ENCODE measurements around the gene PPP4R4. TPM values are rescaled to one million over a fixed set of nuclear protein-coding genes. Genes with fewer than 3 reads are reported as not detected.

Gene PPP4R4
- total RNA-seq, 1 donor: under 0.01 TPM

DNA sequence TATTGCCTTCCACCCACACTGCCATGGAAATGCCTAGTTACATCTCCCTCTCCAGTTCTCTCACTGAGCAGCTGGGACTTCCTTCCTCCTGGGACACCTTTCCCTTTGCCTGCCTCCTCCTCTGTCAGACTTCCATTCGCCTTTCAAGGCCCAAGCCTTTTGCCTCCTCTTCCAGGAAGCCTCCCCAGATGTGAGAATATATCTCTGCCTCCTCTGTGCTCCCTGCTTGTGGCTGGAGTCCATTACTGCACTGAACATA, 47.8 kb upstream of the PPP4R4 start:
- Histone ChIP-seq H3K4me2 (ENCODE audit: insufficient read depth, low read length) (no peak overlapping the region), H3K27ac (ENCODE audit: low read depth, low read length) (no peak overlapping the region), H3K79me2 (ENCODE audit: insufficient read depth, low read length) (peaks cover 8% of the 10 kb centered on the region), H2AFZ (ENCODE audit: low read length) (no peak overlapping the region), H3K9me3 (ENCODE audit: low read depth, low read length) (no peaks in the 10 kb centered on the region), H3K4me1 (ENCODE audit: insufficient read depth, low read length) (peaks cover 26% of the 10 kb centered on the region), H3K4me3 (ENCODE audit: insufficient read depth, low read length) (no peak overlapping the region), H3K27me3 (ENCODE audit: insufficient read depth, low read length) (no peaks in the 10 kb centered on the region), H4K20me1 (ENCODE audit: insufficient read depth, low read length) (no peaks in the 10 kb centered on the region), H3K36me3 (ENCODE audit: insufficient read depth, low read length) (peaks cover 5% of the 10 kb centered on the region)
- DNase-seq (ENCODE audit: insufficient read length, low spot score, missing footprints): no peak
- TF ChIP-seq, protein P1, sequence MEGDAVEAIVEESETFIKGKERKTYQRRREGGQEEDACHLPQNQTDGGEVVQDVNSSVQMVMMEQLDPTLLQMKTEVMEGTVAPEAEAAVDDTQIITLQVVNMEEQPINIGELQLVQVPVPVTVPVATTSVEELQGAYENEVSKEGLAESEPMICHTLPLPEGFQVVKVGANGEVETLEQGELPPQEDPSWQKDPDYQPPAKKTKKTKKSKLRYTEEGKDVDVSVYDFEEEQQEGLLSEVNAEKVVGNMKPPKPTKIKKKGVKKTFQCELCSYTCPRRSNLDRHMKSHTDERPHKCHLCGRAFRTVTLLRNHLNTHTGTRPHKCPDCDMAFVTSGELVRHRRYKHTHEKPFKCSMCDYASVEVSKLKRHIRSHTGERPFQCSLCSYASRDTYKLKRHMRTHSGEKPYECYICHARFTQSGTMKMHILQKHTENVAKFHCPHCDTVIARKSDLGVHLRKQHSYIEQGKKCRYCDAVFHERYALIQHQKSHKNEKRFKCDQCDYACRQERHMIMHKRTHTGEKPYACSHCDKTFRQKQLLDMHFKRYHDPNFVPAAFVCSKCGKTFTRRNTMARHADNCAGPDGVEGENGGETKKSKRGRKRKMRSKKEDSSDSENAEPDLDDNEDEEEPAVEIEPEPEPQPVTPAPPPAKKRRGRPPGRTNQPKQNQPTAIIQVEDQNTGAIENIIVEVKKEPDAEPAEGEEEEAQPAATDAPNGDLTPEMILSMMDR (IDR thresholded peaks at IDR 0.05; ENCODE audit: extremely low read depth, low read depth, low read length): no peak

DNA sequence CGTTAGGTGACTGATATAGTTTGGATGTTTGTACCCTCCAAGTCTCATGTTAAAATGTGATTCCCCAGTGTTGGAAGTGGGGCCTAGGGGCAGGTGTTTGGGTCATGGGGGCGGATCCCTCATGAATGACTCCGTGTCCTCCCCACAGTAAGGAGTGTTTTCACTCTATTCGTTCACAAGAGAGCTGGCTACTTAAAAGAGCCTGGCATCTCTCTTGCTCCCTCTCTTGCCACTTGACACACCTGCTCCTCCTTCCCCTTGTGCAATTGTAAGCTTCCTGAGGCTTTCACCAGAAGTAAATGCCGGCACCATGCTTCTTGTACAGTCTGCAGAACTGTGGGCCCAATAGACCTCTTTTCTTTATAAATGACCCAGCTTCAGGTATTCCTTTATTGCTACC, 47.3 kb upstream of the PPP4R4 start:
- no peak overlapping the region for H3K27ac ChIP-seq (ENCODE audit: low read depth, low read length)
- no peaks in the 10 kb centered on the region for H3K27me3 ChIP-seq (ENCODE audit: insufficient read depth, low read length)
- peaks cover 21% of the 10 kb centered on the region for H3K4me1 ChIP-seq (ENCODE audit: insufficient read depth, low read length)
- H2AFZ ChIP-seq (ENCODE audit: low read length): no peak overlapping the region
- peaks cover 8% of the 10 kb centered on the region for H3K79me2 ChIP-seq (ENCODE audit: insufficient read depth, low read length)
- H4K20me1 ChIP-seq (ENCODE audit: insufficient read depth, low read length): no peaks in the 10 kb centered on the region
- TF ChIP-seq, protein P1 (IDR thresholded peaks at IDR 0.05; ENCODE audit: extremely low read depth, low read depth, low read length): no peak
- peaks cover 5% of the 10 kb centered on the region for H3K36me3 ChIP-seq (ENCODE audit: insufficient read depth, low read length)
- H3K9me3 ChIP-seq (ENCODE audit: low read depth, low read length): no peaks in the 10 kb centered on the region
- no peak overlapping the region for H3K4me2 ChIP-seq (ENCODE audit: insufficient read depth, low read length)
- H3K4me3 ChIP-seq (ENCODE audit: insufficient read depth, low read length): no peak overlapping the region
- DNase-seq (ENCODE audit: insufficient read length, low spot score, missing footprints): no peak

DNA sequence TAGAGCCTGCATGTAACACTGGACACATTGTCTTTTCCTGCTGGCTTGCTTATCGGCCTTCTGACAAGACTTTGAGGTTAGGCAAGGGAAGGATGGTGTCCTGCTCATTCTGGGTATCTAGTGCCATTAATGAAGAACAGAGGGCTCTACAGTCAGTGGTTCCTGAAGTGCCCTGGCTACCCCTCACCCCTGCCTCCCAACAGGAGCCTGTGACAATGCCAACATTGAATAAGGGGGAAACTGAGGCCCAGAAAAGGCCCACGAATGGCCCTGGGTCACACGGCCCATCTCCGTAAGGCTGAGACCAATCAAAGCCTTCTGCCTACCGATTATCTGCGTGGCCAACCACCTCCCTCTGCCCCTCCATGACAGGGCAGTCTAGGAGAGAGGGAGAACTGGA, 46.8 kb upstream of the PPP4R4 start:
- Histone ChIP-seq H3K4me1 (ENCODE audit: insufficient read depth, low read length) (peaks cover 16% of the 10 kb centered on the region), H3K36me3 (ENCODE audit: insufficient read depth, low read length) (peaks cover 5% of the 10 kb centered on the region), H3K4me3 (ENCODE audit: insufficient read depth, low read length) (no peak overlapping the region), H3K4me2 (ENCODE audit: insufficient read depth, low read length) (no peak overlapping the region), H3K27me3 (ENCODE audit: insufficient read depth, low read length) (no peaks in the 10 kb centered on the region), H3K27ac (ENCODE audit: low read depth, low read length) (no peak overlapping the region), H2AFZ (ENCODE audit: low read length) (no peak overlapping the region), H3K9me3 (ENCODE audit: low read depth, low read length) (no peaks in the 10 kb centered on the region), H4K20me1 (ENCODE audit: insufficient read depth, low read length) (no peaks in the 10 kb centered on the region), H3K79me2 (ENCODE audit: insufficient read depth, low read length) (peaks cover 8% of the 10 kb centered on the region)
- TF ChIP-seq, protein P1 (IDR thresholded peaks at IDR 0.05; ENCODE audit: extremely low read depth, low read depth, low read length): no peak
- DNase-seq (ENCODE audit: insufficient read length, low spot score, missing footprints): no peak

DNA sequence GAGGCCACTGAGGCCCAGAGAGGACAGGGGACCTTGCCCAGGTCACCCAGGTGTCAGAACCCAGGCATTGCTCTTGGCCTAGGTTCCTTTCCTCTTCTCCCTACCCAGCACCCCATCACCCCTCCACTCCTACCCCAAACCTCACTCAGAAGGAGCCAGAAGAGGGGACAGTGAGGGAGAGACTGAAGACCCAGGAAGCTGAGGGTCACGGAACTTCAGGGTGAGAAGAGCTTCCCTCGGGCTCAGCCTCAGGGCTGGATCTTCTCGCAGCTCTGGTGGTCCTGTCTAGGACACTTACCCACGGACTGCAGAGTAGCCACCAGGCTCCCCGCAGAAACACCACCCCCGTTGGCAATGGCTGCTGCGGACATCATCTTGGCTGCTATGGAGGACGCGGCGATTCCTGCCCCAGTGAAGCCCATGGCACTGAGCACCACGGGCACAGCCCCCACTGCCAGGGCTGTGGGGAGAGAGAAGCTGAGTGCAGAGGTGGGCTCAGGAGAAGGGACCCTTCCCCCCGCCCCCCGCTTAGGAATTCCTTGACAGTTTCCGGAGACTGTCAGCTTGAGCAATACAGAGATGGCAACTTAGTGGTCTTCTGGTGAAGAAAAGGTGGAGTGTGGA, 45.8 kb upstream of the PPP4R4 start:
- Histone ChIP-seq H3K4me2 (ENCODE audit: insufficient read depth, low read length) (peak overlapping the region; percentile 98), H4K20me1 (ENCODE audit: insufficient read depth, low read length) (no peaks in the 10 kb centered on the region), H2AFZ (ENCODE audit: low read length) (peak overlapping the region; percentile 87), H3K36me3 (ENCODE audit: insufficient read depth, low read length) (peaks cover 5% of the 10 kb centered on the region), H3K4me3 (ENCODE audit: insufficient read depth, low read length) (peak overlapping the region; percentile 75), H3K27ac (ENCODE audit: low read depth, low read length) (peak overlapping the region; percentile 49), H3K9me3 (ENCODE audit: low read depth, low read length) (no peaks in the 10 kb centered on the region), H3K4me1 (ENCODE audit: insufficient read depth, low read length) (peaks cover 14% of the 10 kb centered on the region), H3K27me3 (ENCODE audit: insufficient read depth, low read length) (no peaks in the 10 kb centered on the region), H3K79me2 (ENCODE audit: insufficient read depth, low read length) (peaks cover 8% of the 10 kb centered on the region)
- DNase-seq (ENCODE audit: insufficient read length, low spot score, missing footprints): no peak
- TF ChIP-seq, protein P1 (IDR thresholded peaks at IDR 0.05; ENCODE audit: extremely low read depth, low read depth, low read length): no peak

All from osteoblast (primary cell).